ENCODE measurements around the gene RPL32. TPM values are rescaled to one million over a fixed set of nuclear protein-coding genes. Genes with fewer than 3 reads are reported as not detected.

RPL32 gene
- total and polyA plus RNA-seq, 2 experiments from 2014 or later, result 666 to 897 TPM

DNA sequence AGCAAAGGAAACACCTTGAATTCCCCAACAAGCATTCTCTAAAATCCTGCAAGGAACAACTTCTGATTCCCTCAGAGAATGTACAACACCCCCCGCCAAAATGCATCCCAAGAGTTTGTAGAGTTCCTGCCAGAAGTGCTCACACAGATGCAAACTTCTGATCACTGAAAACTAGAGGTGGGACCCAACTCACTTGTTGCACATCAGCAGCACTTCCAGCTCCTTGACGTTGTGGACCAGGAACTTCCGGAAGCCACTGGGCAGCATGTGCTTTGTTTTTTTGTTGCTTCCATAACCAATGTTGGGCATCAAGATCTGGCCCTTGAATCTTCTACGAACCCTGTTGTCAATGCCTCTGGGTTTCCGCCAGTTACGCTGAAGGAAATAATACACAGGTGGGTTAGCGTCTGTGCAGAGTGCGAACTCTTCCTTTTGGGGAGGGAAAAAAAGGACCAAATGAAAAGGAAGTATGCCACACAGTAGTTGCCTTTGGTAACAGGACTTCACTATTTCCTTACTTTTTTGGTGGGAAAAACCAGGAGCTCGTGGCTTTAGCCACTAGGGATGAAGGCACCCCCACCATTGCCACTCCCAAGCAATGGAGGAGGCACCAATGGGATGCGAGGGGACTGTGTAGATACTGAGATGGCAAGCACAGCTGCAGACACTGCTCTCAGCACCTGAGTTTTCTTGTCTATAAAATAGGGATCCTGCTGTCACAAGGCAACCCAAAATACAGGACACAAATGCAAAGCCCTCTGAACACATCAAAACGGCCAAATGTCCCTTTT is 2.0 kb downstream of the RPL32 start:
- H3K9me3 ChIP-seq (ENCODE audit: low read depth), result no peaks in the 10 kb centered on the region
- peaks cover 57% of the 10 kb centered on the region for H4K20me1 ChIP-seq (ENCODE audit: insufficient read depth, poor library complexity, severe bottlenecking)
- peaks cover 42% of the 10 kb centered on the region for H3K79me2 ChIP-seq
- H3K27me3 ChIP-seq, result no peaks in the 10 kb centered on the region
- peak overlapping the region; percentile 67 for H3K4me2 ChIP-seq
- H3K4me1 ChIP-seq (ENCODE audit: insufficient read depth), result peaks cover 13% of the 10 kb centered on the region
- 89% methylated on average over 11 of the region's 11 CpGs for WGBS (ENCODE audit: low lambda C conversion rate, missing lambda C conversion rate)
- H3K4me3 ChIP-seq, result no peak overlapping the region
- no peak overlapping the region for H3K27ac ChIP-seq
- H2AFZ ChIP-seq, result no peak overlapping the region
- no peaks in the 10 kb centered on the region for H3K9me2 ChIP-seq (replicated peaks; ENCODE audit: insufficient read depth)
- DNase-seq (ENCODE audit: low spot score), result no peak
- TF ChIP-seq EZH2 (IDR thresholded peaks at IDR 0.05; ENCODE audit: borderline replicate concordance) (no peak), EZH2phosphoT487 (IDR thresholded peaks at IDR 0.05; ENCODE audit: low read depth, severe bottlenecking, unreplicated experiment) (no peak)
- TF ChIP-seq, protein P1, sequence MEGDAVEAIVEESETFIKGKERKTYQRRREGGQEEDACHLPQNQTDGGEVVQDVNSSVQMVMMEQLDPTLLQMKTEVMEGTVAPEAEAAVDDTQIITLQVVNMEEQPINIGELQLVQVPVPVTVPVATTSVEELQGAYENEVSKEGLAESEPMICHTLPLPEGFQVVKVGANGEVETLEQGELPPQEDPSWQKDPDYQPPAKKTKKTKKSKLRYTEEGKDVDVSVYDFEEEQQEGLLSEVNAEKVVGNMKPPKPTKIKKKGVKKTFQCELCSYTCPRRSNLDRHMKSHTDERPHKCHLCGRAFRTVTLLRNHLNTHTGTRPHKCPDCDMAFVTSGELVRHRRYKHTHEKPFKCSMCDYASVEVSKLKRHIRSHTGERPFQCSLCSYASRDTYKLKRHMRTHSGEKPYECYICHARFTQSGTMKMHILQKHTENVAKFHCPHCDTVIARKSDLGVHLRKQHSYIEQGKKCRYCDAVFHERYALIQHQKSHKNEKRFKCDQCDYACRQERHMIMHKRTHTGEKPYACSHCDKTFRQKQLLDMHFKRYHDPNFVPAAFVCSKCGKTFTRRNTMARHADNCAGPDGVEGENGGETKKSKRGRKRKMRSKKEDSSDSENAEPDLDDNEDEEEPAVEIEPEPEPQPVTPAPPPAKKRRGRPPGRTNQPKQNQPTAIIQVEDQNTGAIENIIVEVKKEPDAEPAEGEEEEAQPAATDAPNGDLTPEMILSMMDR (IDR thresholded peaks at IDR 0.05; ENCODE audit: poor library complexity), result no peak
- H3K36me3 ChIP-seq (replicated peaks; ENCODE audit: insufficient read depth, low read depth), result peaks cover 5% of the 10 kb centered on the region

GRCh38 chr3:12838179-12838965 is 3.0 kb downstream of the RPL32 start:
- Histone ChIP-seq H3K9me3 (ENCODE audit: low read depth) (no peaks in the 10 kb centered on the region), H3K27me3 (no peaks in the 10 kb centered on the region), H3K4me1 (ENCODE audit: insufficient read depth) (peaks cover 13% of the 10 kb centered on the region), H3K36me3 (replicated peaks; ENCODE audit: insufficient read depth, low read depth) (peaks cover 5% of the 10 kb centered on the region), H3K4me3 (no peak overlapping the region), H3K9me2 (replicated peaks; ENCODE audit: insufficient read depth) (no peaks in the 10 kb centered on the region), H3K27ac (no peak overlapping the region), H2AFZ (no peak overlapping the region), H3K79me2 (peaks cover 42% of the 10 kb centered on the region), H3K4me2 (peak overlapping the region; percentile 67), H4K20me1 (ENCODE audit: insufficient read depth, poor library complexity, severe bottlenecking) (peaks cover 57% of the 10 kb centered on the region)
- no peak for TF ChIP-seq EZH2 (IDR thresholded peaks at IDR 0.05; ENCODE audit: borderline replicate concordance)
- no peak for TF ChIP-seq EZH2phosphoT487 (IDR thresholded peaks at IDR 0.05; ENCODE audit: low read depth, severe bottlenecking, unreplicated experiment)
- TF ChIP-seq, protein P1 (IDR thresholded peaks at IDR 0.05; ENCODE audit: poor library complexity), result no peak
- 87% methylated on average over 13 of the region's 13 CpGs for WGBS (ENCODE audit: low lambda C conversion rate, missing lambda C conversion rate)
- DNase-seq (ENCODE audit: low spot score), result no peak

GRCh38 chr3:12837295-12837986 is 3.9 kb downstream of the RPL32 start:
- WGBS (ENCODE audit: low lambda C conversion rate, missing lambda C conversion rate), result 89% methylated on average over 6 of the region's 6 CpGs

More at GRCh38 chr3:12837295-12837986, 3.9 kb downstream of the RPL32 start:
- H3K27ac ChIP-seq, result no peak overlapping the region
- DNase-seq (ENCODE audit: low spot score), result no peak
- H3K9me2 ChIP-seq (replicated peaks; ENCODE audit: insufficient read depth), result no peaks in the 10 kb centered on the region
- no peak overlapping the region for H2AFZ ChIP-seq
- H3K36me3 ChIP-seq (replicated peaks; ENCODE audit: insufficient read depth, low read depth), result peaks cover 5% of the 10 kb centered on the region
- H3K79me2 ChIP-seq, result peaks cover 42% of the 10 kb centered on the region
- TF ChIP-seq, protein P1 (IDR thresholded peaks at IDR 0.05; ENCODE audit: poor library complexity), result no peak
- TF ChIP-seq EZH2 (IDR thresholded peaks at IDR 0.05; ENCODE audit: borderline replicate concordance) (no peak), EZH2phosphoT487 (IDR thresholded peaks at IDR 0.05; ENCODE audit: low read depth, severe bottlenecking, unreplicated experiment) (no peak)
- H3K9me3 ChIP-seq (ENCODE audit: low read depth), result no peaks in the 10 kb centered on the region
- H3K4me3 ChIP-seq, result no peak overlapping the region
- no peaks in the 10 kb centered on the region for H3K27me3 ChIP-seq
- H4K20me1 ChIP-seq (ENCODE audit: insufficient read depth, poor library complexity, severe bottlenecking), result peaks cover 57% of the 10 kb centered on the region
- H3K4me2 ChIP-seq, result peak overlapping the region; percentile 67
- peaks cover 13% of the 10 kb centered on the region for H3K4me1 ChIP-seq (ENCODE audit: insufficient read depth)

Measured in hepatocyte (in vitro differentiated cells).